OCI-LY7 (cell line): ENCODE measurements around the gene TMEM131L. TPM values are rescaled to one million over a fixed set of nuclear protein-coding genes. Genes with fewer than 3 reads are reported as not detected.
A peak's percentile ranks its signal among the peaks of the same experiment; 100 is the strongest.

Experiments used
- BruUV-seq: library from RNA; stranded (reverse); fragments of 400-500 nt; replicated peaks from 2 replicates; lab custom pipeline; 2021; lab: Mats Ljungman, UMichigan
- CTCF ChIA-PET: fragments of 300-600 bp; sonication (Branson Sonifier 250); formaldehyde crosslinking; loops from one replicate; lab custom pipeline; 2022; ENCODE audit warnings: antibody characterized with exemption; ENCODE audit not compliant: unreplicated experiment; lab: Charles Lee
- POLR2A ChIA-PET: fragments of 300-600 bp; sonication (Branson Sonifier 250); formaldehyde crosslinking; loops from one replicate; lab custom pipeline; 2022; ENCODE audit warnings: antibody characterized with exemption; lab: Charles Lee
- DNase-seq: peaks from one replicate; pipeline ENCODE4 v3.0.0-alpha.2; 2015; ENCODE audit warnings: low spot score
- H2AFZ ChIP-seq: fragments of 200-600 bp; sonication (generic), shearing (Covaris generic); 2 replicates; pipeline ENCODE4 v1.6.1; 2014; ENCODE audit warnings: mild to moderate bottlenecking, antibody characterized with exemption, low read length, moderate library complexity
- H3K27ac ChIP-seq: fragments of 200-600 bp; sonication (generic); 2 replicates; pipeline ENCODE4 v1.5.1; 2014; ENCODE audit warnings: mixed run types, low read depth, mild to moderate bottlenecking, moderate library complexity, low read length, inconsistent platforms; ENCODE audit not compliant: poor library complexity, severe bottlenecking
- H3K36me3 ChIP-seq: fragments of 200-600 bp; sonication (generic); 2 replicates; pipeline ENCODE4 v1.6.1; 2014; ENCODE audit warnings: mild to moderate bottlenecking, antibody characterized with exemption, low read length, moderate library complexity, mixed read lengths; ENCODE audit not compliant: insufficient read depth
- H3K4me1 ChIP-seq: fragments of 200-600 bp; sonication (generic); 2 replicates; pipeline ENCODE4 v1.5.1; 2014; ENCODE audit warnings: mild to moderate bottlenecking, low read length; ENCODE audit not compliant: insufficient read depth, poor library complexity, severe bottlenecking
- H3K4me2 ChIP-seq: fragments of 200-600 bp; sonication (generic); 2 replicates; pipeline ENCODE4 v1.6.1; 2014; ENCODE audit warnings: mild to moderate bottlenecking, low read length
- H3K4me3 ChIP-seq: fragments of 200-600 bp; sonication (generic); 2 replicates; pipeline ENCODE4 v1.5.1; 2014; ENCODE audit warnings: mild to moderate bottlenecking, low read depth, low read length; ENCODE audit not compliant: poor library complexity, severe bottlenecking
- H3K79me2 ChIP-seq: fragments of 200-600 bp; sonication (generic); 2 replicates; pipeline ENCODE4 v1.6.1; 2016; ENCODE audit warnings: low read depth, mild to moderate bottlenecking, low read length, moderate library complexity, mixed read lengths; ENCODE audit not compliant: insufficient read depth
- H3K9me2 ChIP-seq: fragments of 200-600 bp; sonication (generic); 2 replicates; pipeline ENCODE4 v1.6.1; 2016; ENCODE audit warnings: mild to moderate bottlenecking, low read length, mixed read lengths; ENCODE audit not compliant: insufficient read depth
- H3K9me3 ChIP-seq: fragments of 200-600 bp; sonication (generic); 2 replicates; pipeline ENCODE4 v1.6.1; 2014; ENCODE audit warnings: mild to moderate bottlenecking, mixed run types, low read length, mixed read lengths
- H4K20me1 ChIP-seq: fragments of 200-600 bp; sonication (generic); 2 replicates; pipeline ENCODE4 v1.6.1; 2014; ENCODE audit warnings: mild to moderate bottlenecking, antibody characterized with exemption, low read length, moderate library complexity, mixed read lengths; ENCODE audit not compliant: insufficient read depth
- CTCF ChIP-seq: fragments of 200-600 bp; sonication (generic); conservative IDR thresholded peaks from 2 replicates; pipeline ENCODE4 v1.5.1; 2014; ENCODE audit warnings: mild to moderate bottlenecking, antibody characterized with exemption, low read length, moderate library complexity, mixed read lengths
- EZH2phosphoT487 ChIP-seq: fragments of 200-600 bp; sonication (generic); IDR thresholded peaks from 2 replicates; pipeline ENCODE4 v1.6.1; 2018; ENCODE audit warnings: low read depth, borderline replicate concordance, mild to moderate bottlenecking, mixed run types, antibody characterized with exemption, low read length, moderate library complexity, mixed read lengths
- intact Hi-C: fragments of 100-400 bp; cut with micrococcal nuclease; formaldehyde crosslinking; loops from one replicate; pipeline ENCODE4 v1.10.0; 2022; ENCODE audit not compliant: unreplicated experiment
- total RNA-seq, 2 experiments: library from RNA; depleted of rRNA in 1 of 2; stranded (reverse); fragments of >200 nt in 1 of 2; shearing (Covaris generic) in 1 of 2; gene quantifications; 2 replicates each; pipeline ENCODE4 v1.2.3, GENCODE V29; 2014 to 2022

TMEM131L gene
- total RNA-seq, 2 experiments from 2014 or later: 133 to 148 TPM

- Histone ChIP-seq H3K9me3 (0 out of 2 replicates have a peak, but pooled peaks cover 9% of the 10 kb centered on the region), H3K4me1 (peaks cover 26% of the 10 kb centered on the region), H3K79me2 (no peaks in the 10 kb centered on the region), H3K4me3 (no peak overlapping the region), H3K27ac (no peak overlapping the region), H4K20me1 (no peaks in the 10 kb centered on the region), H2AFZ (peak overlapping the region; percentile 16; the same call in 1 of the 2 replicates), H3K9me2 (no peaks in the 10 kb centered on the region), H3K36me3 (no peaks in the 10 kb centered on the region; the same call in 1 of the 2 replicates), H3K4me2 (no peak overlapping the region)
- BruUV-seq: no TSS peak
- DNase-seq: no peak
- ChIA-PET CTCF (interaction anchor here (0.6 kb wide), 1 partner anchor 196 kb away, joined by 3 read pairs; no protein-coding TSS in a partner anchor), POLR2A (interaction anchor here (0.8 to 1.9 kb wide), 4 partner anchors 102 to 502 kb away, joined by 3 to 7 read pairs (median 3); no protein-coding TSS in a partner anchor)
- no peak for TF ChIP-seq CTCF
- no peak for TF ChIP-seq EZH2phosphoT487
- intact Hi-C loops: loop anchor here (5.0 to 10.0 kb wide), 3 partner anchors 403 to 803 kb away; no protein-coding TSS in a partner anchor
Observed at GRCh38 chr4:153647975-153648374, 181.8 kb downstream of the TMEM131L start.

- ChIA-PET POLR2A (interaction anchor here (0.6 to 1.9 kb wide), 9 partner anchors 60 to 375 kb away, joined by 3 to 7 read pairs (median 4); no protein-coding TSS in a partner anchor), CTCF (no interaction called here)
- BruUV-seq: no TSS peak
- H3K4me2 ChIP-seq: no peak overlapping the region
- no peak overlapping the region for H2AFZ ChIP-seq
- H3K4me1 ChIP-seq: peaks cover 22% of the 10 kb centered on the region
- H3K9me2 ChIP-seq: no peaks in the 10 kb centered on the region
- no peaks in the 10 kb centered on the region; the same call in 1 of the 2 replicates for H3K36me3 ChIP-seq
- H3K27ac ChIP-seq: no peak overlapping the region
- H3K79me2 ChIP-seq: no peaks in the 10 kb centered on the region
- TF ChIP-seq EZH2phosphoT487 (no peak), CTCF (peak; percentile 86)
- intact Hi-C loops: loop anchor here (1.0 to 10.0 kb wide), 4 partner anchors 101 to 805 kb away; no protein-coding TSS in a partner anchor
- H4K20me1 ChIP-seq: no peaks in the 10 kb centered on the region
- 0 out of 2 replicates have a peak, but pooled peaks cover 9% of the 10 kb centered on the region for H3K9me3 ChIP-seq
- peak; percentile 73 for DNase-seq
- no peak overlapping the region for H3K4me3 ChIP-seq
Observed at GRCh38 chr4:153649572-153649991, 183.4 kb downstream of the TMEM131L start.

- no peaks in the 10 kb centered on the region for H4K20me1 ChIP-seq
- H2AFZ ChIP-seq: peak overlapping the region; percentile 30
- H3K9me2 ChIP-seq: no peaks in the 10 kb centered on the region
- intact Hi-C loops: no loop called here
- DNase-seq: no peak
- peaks cover 22% of the 10 kb centered on the region for H3K4me1 ChIP-seq
- no peak for TF ChIP-seq EZH2phosphoT487
- TF ChIP-seq CTCF: no peak
- H3K9me3 ChIP-seq: no peaks in the 10 kb centered on the region
- POLR2A ChIA-PET: interaction anchor here (0.6 kb wide), 1 partner anchor 976 kb away, joined by 3 read pairs; no protein-coding TSS in a partner anchor
- CTCF ChIA-PET: no interaction called here
- H3K79me2 ChIP-seq: no peaks in the 10 kb centered on the region
- no TSS peak for BruUV-seq
- no peak overlapping the region for H3K27ac ChIP-seq
- H3K4me3 ChIP-seq: no peak overlapping the region
- H3K4me2 ChIP-seq: no peak overlapping the region
- H3K36me3 ChIP-seq: no peaks in the 10 kb centered on the region
Observed at GRCh38 chr4:153651116-153651515, 185.0 kb downstream of the TMEM131L start.
